AG10803 (cell line): ENCODE results near the gene ART1.
A peak's percentile ranks its signal among the peaks of the same experiment; 100 is the strongest.

Experiments
- DNase-seq: peaks from one replicate; pipeline ENCODE4 v3.0.0; 2010; ENCODE audit warnings: low read depth
- H3K4me3 ChIP-seq: 2 replicates; pipeline ENCODE4 v1.5.1; 2011; ENCODE audit warnings: mild to moderate bottlenecking, low read length, control low read depth
- CTCF ChIP-seq: conservative IDR thresholded peaks from 2 replicates; pipeline ENCODE4 v1.5.1; 2011; ENCODE audit warnings: mild to moderate bottlenecking, low read length, control low read depth, inconsistent platforms

ART1 gene

GRCh38 chr11:3622521-3622920, 22.4 kb upstream of the ART1 start:
- no peak for TF ChIP-seq CTCF
- no peak for DNase-seq
- H3K4me3 ChIP-seq: no peak overlapping the region

GRCh38 chr11:3623121-3623520, 21.8 kb upstream of the ART1 start:
- no peak for DNase-seq
- H3K4me3 ChIP-seq: no peak overlapping the region
- no peak for TF ChIP-seq CTCF

GRCh38 chr11:3623767-3624458, 21.0 kb upstream of the ART1 start:
- DNase-seq: no peak
- H3K4me3 ChIP-seq: no peak overlapping the region
- no peak for TF ChIP-seq CTCF

GRCh38 chr11:3626250-3626960, 18.5 kb upstream of the ART1 start:
- no peak overlapping the region for H3K4me3 ChIP-seq
- TF ChIP-seq CTCF: no peak
- DNase-seq: no peak

GRCh38 chr11:3627291-3627690, 17.6 kb upstream of the ART1 start:
- DNase-seq: peak; percentile 54
- TF ChIP-seq CTCF: no peak
- no peak overlapping the region for H3K4me3 ChIP-seq

- TF ChIP-seq CTCF: no peak
- no peak for DNase-seq
These were observed 13.6 kb upstream of the ART1 start for GRCh38 chr11:3631331-3631730.

GRCh38 chr11:3632070-3632660, 12.8 kb upstream of the ART1 start:
- DNase-seq: no peak
- TF ChIP-seq CTCF: no peak
- no peak overlapping the region for H3K4me3 ChIP-seq

More at GRCh38 chr11:3631331-3631730, 13.6 kb upstream of the ART1 start:
- H3K4me3 ChIP-seq: no peak overlapping the region
